Loucy (cell line): ENCODE results near the gene OR51B2.

Experiments
- H2AFZ ChIP-seq: fragments of 200-600 bp; sonication (generic); 2 replicates; pipeline ENCODE4 v1.6.0; 2016; ENCODE audit warnings: antibody characterized with exemption, mild to moderate bottlenecking, low read length, moderate library complexity
- H3F3A ChIP-seq: fragments of 200-600 bp; 2 replicates; pipeline ENCODE4 v1.6.0; 2016; ENCODE audit warnings: antibody characterized with exemption, low read depth, mild to moderate bottlenecking
- H3K27me3 ChIP-seq: fragments of 200-600 bp; sonication (generic); 2 replicates; pipeline ENCODE4 v1.6.1; 2014; ENCODE audit warnings: low read length, mild to moderate bottlenecking; ENCODE audit not compliant: insufficient read depth, poor library complexity, severe bottlenecking
- H3K36me3 ChIP-seq: fragments of 200-600 bp; sonication (generic); 2 replicates; pipeline ENCODE4 v1.6.1; 2016; ENCODE audit warnings: low read length; ENCODE audit not compliant: insufficient read depth
- H3K4me1 ChIP-seq: fragments of 200-600 bp; sonication (generic); 2 replicates; pipeline ENCODE4 v1.5.1; 2014; ENCODE audit warnings: low read length, mild to moderate bottlenecking; ENCODE audit not compliant: insufficient read depth, poor library complexity, severe bottlenecking
- H3K4me2 ChIP-seq: fragments of 200-600 bp; sonication (generic); 2 replicates; pipeline ENCODE4 v1.6.0; 2014; ENCODE audit warnings: antibody characterized with exemption, low read length, low read depth, mild to moderate bottlenecking; ENCODE audit not compliant: poor library complexity, severe bottlenecking
- H3K4me3 ChIP-seq: fragments of 200-600 bp; sonication (generic); 2 replicates; pipeline ENCODE4 v1.5.1; 2014; ENCODE audit warnings: low read length, mild to moderate bottlenecking, mixed read lengths; ENCODE audit not compliant: poor library complexity, severe bottlenecking
- H3K79me2 ChIP-seq: fragments of 200-600 bp; sonication (generic); 2 replicates; pipeline ENCODE4 v1.6.1; 2014; ENCODE audit warnings: low read length; ENCODE audit not compliant: insufficient read depth
- H3K9ac ChIP-seq: fragments of 200-600 bp; sonication (generic); 2 replicates; pipeline ENCODE4 v1.6.0; 2014; ENCODE audit warnings: mild to moderate bottlenecking, low read depth, low read length, moderate library complexity; ENCODE audit not compliant: poor library complexity, severe bottlenecking
- H3K9me2 ChIP-seq: fragments of 200-600 bp; sonication (generic); replicated peaks from 2 replicates; pipeline ENCODE4 v1.6.1; 2016; ENCODE audit warnings: low read depth, low read length, mixed read lengths
- H3K9me3 ChIP-seq: fragments of 200-600 bp; sonication (generic); 2 replicates; pipeline ENCODE4 v1.6.1; 2014; ENCODE audit warnings: mild to moderate bottlenecking, antibody characterized with exemption, low read length, low read depth; ENCODE audit not compliant: insufficient read depth
- H4K20me1 ChIP-seq: fragments of 200-600 bp; sonication (generic); 2 replicates; pipeline ENCODE4 v1.6.0; 2014; ENCODE audit warnings: antibody characterized with exemption, low read length, mild to moderate bottlenecking; ENCODE audit not compliant: insufficient read depth, poor library complexity, severe bottlenecking
- CTCF ChIP-seq: fragments of 200-600 bp; sonication (generic); conservative IDR thresholded peaks from 2 replicates; pipeline ENCODE4 v1.5.1; 2014; ENCODE audit warnings: mild to moderate bottlenecking, antibody characterized with exemption, low read length
- EZH2phosphoT487 ChIP-seq: fragments of 200-600 bp; IDR thresholded peaks from 2 replicates; pipeline ENCODE4 v1.6.1; 2018; ENCODE audit warnings: antibody characterized with exemption, mild to moderate bottlenecking, moderate library complexity, borderline replicate concordance

The OR51B2 gene

GRCh38 chr11:5286351-5286750 is 37.7 kb downstream of the OR51B2 start:
- no peak overlapping the region for H3K4me2 ChIP-seq
- H3K4me3 ChIP-seq, result no peak overlapping the region
- H3K9me2 ChIP-seq, result no peaks in the 10 kb centered on the region
- H3K4me1 ChIP-seq, result no peaks in the 10 kb centered on the region
- H3K36me3 ChIP-seq, result no peaks in the 10 kb centered on the region
- H2AFZ ChIP-seq, result no peak overlapping the region
- H3K9me3 ChIP-seq, result no peaks in the 10 kb centered on the region
- H3K79me2 ChIP-seq, result no peaks in the 10 kb centered on the region
- TF ChIP-seq CTCF (no peak), EZH2phosphoT487 (no peak)
- H3K27me3 ChIP-seq, result no peaks in the 10 kb centered on the region
- no peak overlapping the region for H3K9ac ChIP-seq
- H4K20me1 ChIP-seq, result no peaks in the 10 kb centered on the region
- no peaks in the 10 kb centered on the region for H3F3A ChIP-seq

GRCh38 chr11:5285703-5286340 is 38.3 kb downstream of the OR51B2 start:
- no peak overlapping the region for H3K4me3 ChIP-seq
- no peak for TF ChIP-seq CTCF
- TF ChIP-seq EZH2phosphoT487, result no peak
- no peaks in the 10 kb centered on the region for H3K4me1 ChIP-seq
- no peaks in the 10 kb centered on the region for H3K36me3 ChIP-seq
- H3K9me2 ChIP-seq, result no peaks in the 10 kb centered on the region
- no peaks in the 10 kb centered on the region for H3K79me2 ChIP-seq
- H3K9me3 ChIP-seq, result no peaks in the 10 kb centered on the region
- no peak overlapping the region for H3K4me2 ChIP-seq
- H3K9ac ChIP-seq, result no peak overlapping the region
- H2AFZ ChIP-seq, result no peak overlapping the region
- no peaks in the 10 kb centered on the region for H4K20me1 ChIP-seq
- no peaks in the 10 kb centered on the region for H3K27me3 ChIP-seq
- H3F3A ChIP-seq, result no peaks in the 10 kb centered on the region

- H3K9me3 ChIP-seq, result no peaks in the 10 kb centered on the region
- H3K4me1 ChIP-seq, result no peaks in the 10 kb centered on the region
- H2AFZ ChIP-seq, result no peak overlapping the region
- H3K27me3 ChIP-seq, result no peaks in the 10 kb centered on the region
- H4K20me1 ChIP-seq, result no peaks in the 10 kb centered on the region
- no peaks in the 10 kb centered on the region for H3K9me2 ChIP-seq
- no peaks in the 10 kb centered on the region for H3K36me3 ChIP-seq
- no peak for TF ChIP-seq EZH2phosphoT487
- no peak for TF ChIP-seq CTCF
- no peak overlapping the region for H3K9ac ChIP-seq
- H3K4me2 ChIP-seq, result no peak overlapping the region
- no peaks in the 10 kb centered on the region for H3K79me2 ChIP-seq
- H3K4me3 ChIP-seq, result no peak overlapping the region
- H3F3A ChIP-seq, result no peaks in the 10 kb centered on the region
Measured at GRCh38 chr11:5284637-5285036, 39.5 kb downstream of the OR51B2 start.
